OCI-LY7 (cell line): ENCODE results near the gene AKAP13. TPM values are rescaled to one million over a fixed set of nuclear protein-coding genes. Genes with fewer than 3 reads are reported as not detected.
A peak's percentile ranks its signal among the peaks of the same experiment; 100 is the strongest.

ENCODE experiments used
- BruUV-seq: library from RNA; stranded (reverse); fragments of 400-500 nt; replicated peaks from 2 replicates; lab custom pipeline; 2021; lab: Mats Ljungman, UMichigan
- CTCF ChIA-PET: fragments of 300-600 bp; sonication (Branson Sonifier 250); formaldehyde crosslinking; loops from one replicate; lab custom pipeline; 2022; ENCODE audit warnings: antibody characterized with exemption; ENCODE audit not compliant: unreplicated experiment; lab: Charles Lee
- POLR2A ChIA-PET: fragments of 300-600 bp; sonication (Branson Sonifier 250); formaldehyde crosslinking; loops from one replicate; lab custom pipeline; 2022; ENCODE audit warnings: antibody characterized with exemption; lab: Charles Lee
- DNase-seq: peaks from one replicate; pipeline ENCODE4 v3.0.0-alpha.2; 2015; ENCODE audit warnings: low spot score
- H2AFZ ChIP-seq: fragments of 200-600 bp; sonication (generic), shearing (Covaris generic); 2 replicates; pipeline ENCODE4 v1.6.1; 2014; ENCODE audit warnings: mild to moderate bottlenecking, antibody characterized with exemption, low read length, moderate library complexity
- H3K27ac ChIP-seq: fragments of 200-600 bp; sonication (generic); 2 replicates; pipeline ENCODE4 v1.5.1; 2014; ENCODE audit warnings: mixed run types, low read depth, mild to moderate bottlenecking, moderate library complexity, low read length, inconsistent platforms; ENCODE audit not compliant: poor library complexity, severe bottlenecking
- H3K36me3 ChIP-seq: fragments of 200-600 bp; sonication (generic); 2 replicates; pipeline ENCODE4 v1.6.1; 2014; ENCODE audit warnings: mild to moderate bottlenecking, antibody characterized with exemption, low read length, moderate library complexity, mixed read lengths; ENCODE audit not compliant: insufficient read depth
- H3K4me1 ChIP-seq: fragments of 200-600 bp; sonication (generic); 2 replicates; pipeline ENCODE4 v1.5.1; 2014; ENCODE audit warnings: mild to moderate bottlenecking, low read length; ENCODE audit not compliant: insufficient read depth, poor library complexity, severe bottlenecking
- H3K4me2 ChIP-seq: fragments of 200-600 bp; sonication (generic); 2 replicates; pipeline ENCODE4 v1.6.1; 2014; ENCODE audit warnings: mild to moderate bottlenecking, low read length
- H3K4me3 ChIP-seq: fragments of 200-600 bp; sonication (generic); 2 replicates; pipeline ENCODE4 v1.5.1; 2014; ENCODE audit warnings: mild to moderate bottlenecking, low read depth, low read length; ENCODE audit not compliant: poor library complexity, severe bottlenecking
- H3K79me2 ChIP-seq: fragments of 200-600 bp; sonication (generic); 2 replicates; pipeline ENCODE4 v1.6.1; 2016; ENCODE audit warnings: low read depth, mild to moderate bottlenecking, low read length, moderate library complexity, mixed read lengths; ENCODE audit not compliant: insufficient read depth
- H3K9me2 ChIP-seq: fragments of 200-600 bp; sonication (generic); 2 replicates; pipeline ENCODE4 v1.6.1; 2016; ENCODE audit warnings: mild to moderate bottlenecking, low read length, mixed read lengths; ENCODE audit not compliant: insufficient read depth
- H3K9me3 ChIP-seq: fragments of 200-600 bp; sonication (generic); 2 replicates; pipeline ENCODE4 v1.6.1; 2014; ENCODE audit warnings: mild to moderate bottlenecking, mixed run types, low read length, mixed read lengths
- H4K20me1 ChIP-seq: fragments of 200-600 bp; sonication (generic); 2 replicates; pipeline ENCODE4 v1.6.1; 2014; ENCODE audit warnings: mild to moderate bottlenecking, antibody characterized with exemption, low read length, moderate library complexity, mixed read lengths; ENCODE audit not compliant: insufficient read depth
- CTCF ChIP-seq: fragments of 200-600 bp; sonication (generic); conservative IDR thresholded peaks from 2 replicates; pipeline ENCODE4 v1.5.1; 2014; ENCODE audit warnings: mild to moderate bottlenecking, antibody characterized with exemption, low read length, moderate library complexity, mixed read lengths
- EZH2phosphoT487 ChIP-seq: fragments of 200-600 bp; sonication (generic); IDR thresholded peaks from 2 replicates; pipeline ENCODE4 v1.6.1; 2018; ENCODE audit warnings: low read depth, borderline replicate concordance, mild to moderate bottlenecking, mixed run types, antibody characterized with exemption, low read length, moderate library complexity, mixed read lengths
- intact Hi-C: fragments of 100-400 bp; cut with micrococcal nuclease; formaldehyde crosslinking; loops from one replicate; pipeline ENCODE4 v1.10.0; 2022; ENCODE audit not compliant: unreplicated experiment
- total RNA-seq, 2 experiments: library from RNA; depleted of rRNA in 1 of 2; stranded (reverse); fragments of >200 nt in 1 of 2; shearing (Covaris generic) in 1 of 2; gene quantifications; 2 replicates each; pipeline ENCODE4 v1.2.3, GENCODE V29; 2014 to 2022

Gene AKAP13
- total RNA-seq, 2 experiments from 2014 or later: 140 to 250 TPM

DNA sequence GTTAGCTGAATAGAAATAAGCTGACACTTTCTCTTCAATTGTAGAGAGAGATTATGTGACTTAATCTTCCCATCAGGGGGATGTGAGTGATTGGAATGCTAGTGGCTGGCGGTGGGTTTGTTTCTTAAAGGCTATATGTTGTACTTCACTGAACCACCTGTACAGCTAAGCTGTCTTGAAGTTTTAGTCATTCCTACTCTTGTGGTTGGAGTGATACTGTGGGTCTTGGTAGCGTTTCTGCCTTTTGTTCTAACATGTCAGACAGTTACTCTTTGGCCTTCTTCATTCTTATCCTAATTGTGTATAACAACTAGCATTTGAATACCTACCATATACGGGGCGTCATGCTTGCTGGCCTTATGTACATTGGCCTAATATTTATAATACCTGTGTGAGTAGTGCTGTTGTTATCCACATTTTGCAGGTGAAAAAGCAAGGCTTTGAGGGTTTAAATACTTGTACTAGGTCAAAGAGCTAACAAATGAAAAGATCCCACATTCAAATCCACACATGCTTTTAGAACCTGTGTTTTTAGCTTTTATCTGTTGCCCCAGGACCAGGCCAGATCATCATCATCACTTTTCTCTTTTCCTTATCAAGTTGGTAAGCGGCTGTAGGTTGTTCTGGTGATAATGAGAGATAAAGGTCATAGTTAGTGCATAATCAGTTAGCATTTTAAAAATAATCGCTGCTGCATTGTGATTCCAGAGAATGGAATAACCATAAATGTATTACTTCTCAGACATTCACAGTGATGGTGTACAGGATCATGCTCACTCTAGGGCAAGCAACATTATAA is 50.2 kb downstream of the AKAP13 start:
- Histone ChIP-seq H4K20me1 (peaks cover 26% of the 10 kb centered on the region; the same call in 1 of the 2 replicates), H3K4me1 (peaks cover 15% of the 10 kb centered on the region), H3K4me2 (no peak overlapping the region), H3K36me3 (peaks cover 5% of the 10 kb centered on the region; the same call in 1 of the 2 replicates), H3K4me3 (no peak overlapping the region), H3K9me3 (0 out of 2 replicates have a peak, but pooled peaks cover 8% of the 10 kb centered on the region), H3K79me2 (peaks cover 81% of the 10 kb centered on the region), H3K27ac (no peak overlapping the region), H3K9me2 (no peaks in the 10 kb centered on the region), H2AFZ (no peak overlapping the region)
- no peak for DNase-seq
- no peak for TF ChIP-seq CTCF
- TF ChIP-seq EZH2phosphoT487: no peak
- BruUV-seq: no TSS peak
- ChIA-PET POLR2A (interaction anchor here (0.5 to 2.4 kb wide), 13 partner anchors 12 to 261 kb away, joined by 3 to 12 read pairs (median 4); no protein-coding TSS in a partner anchor), CTCF (no interaction called here)
- intact Hi-C loops: no loop called here

GRCh38 chr15:85439996-85440395 is 59.6 kb downstream of the AKAP13 start:
- Histone ChIP-seq H3K79me2 (peaks cover 51% of the 10 kb centered on the region), H3K4me1 (peaks cover 48% of the 10 kb centered on the region), H3K27ac (peak overlapping the region; percentile 50), H3K9me3 (no peaks in the 10 kb centered on the region), H4K20me1 (peaks cover 10% of the 10 kb centered on the region; the same call in 1 of the 2 replicates), H3K36me3 (no peaks in the 10 kb centered on the region), H3K9me2 (no peaks in the 10 kb centered on the region), H2AFZ (no peak overlapping the region), H3K4me3 (peak overlapping the region; percentile 28), H3K4me2 (peak overlapping the region; percentile 70)
- no peak for DNase-seq
- TF ChIP-seq EZH2phosphoT487 (no peak), CTCF (no peak)
- POLR2A ChIA-PET: interaction anchor here (0.7 to 4.9 kb wide), 19 partner anchors 9 to 112 kb away, joined by 3 to 24 read pairs (median 6); partner anchors contain the start of gene AKAP13
- intact Hi-C loops: loop anchor here (5.0 kb wide), 1 partner anchor 33 kb away; no protein-coding TSS in a partner anchor
- CTCF ChIA-PET: interaction anchor here (0.8 kb wide), 1 partner anchor 39 kb away, joined by 4 read pairs; no protein-coding TSS in a partner anchor
- no TSS peak for BruUV-seq
